Measurements from ENCODE around the gene BAHCC1.
"Not testable (repeated sequence)": the region's sequence is repeated elsewhere in the genome, so short reads cannot be mapped to it uniquely, and the experiment has no call there.

BAHCC1 gene

DNA sequence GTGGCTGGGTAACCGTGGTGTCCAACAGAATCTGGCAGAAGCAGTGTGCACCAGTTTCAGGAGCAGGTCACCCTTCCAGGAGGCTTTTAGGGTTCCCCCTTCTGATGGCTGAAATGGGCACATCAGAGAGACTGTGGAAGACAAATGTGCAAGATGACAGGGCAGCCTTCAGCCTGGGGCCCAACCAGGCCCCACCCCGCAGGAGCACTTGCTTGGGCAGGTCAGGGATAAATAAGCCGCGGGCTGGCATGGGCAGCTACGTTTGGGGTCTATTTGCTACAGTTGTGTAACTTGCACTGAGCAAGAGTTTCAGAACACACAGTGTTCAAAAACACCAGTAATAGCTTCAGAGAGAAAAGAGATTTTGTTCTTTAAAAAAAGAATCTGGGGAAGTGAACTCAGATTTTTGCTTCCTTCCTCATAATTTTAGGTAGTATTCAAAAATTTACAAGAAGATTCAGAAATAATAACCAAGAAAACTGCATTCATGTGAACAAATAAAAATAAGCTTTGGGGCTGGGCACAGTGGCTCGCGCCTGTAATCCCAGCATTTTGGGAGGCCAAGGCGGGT, 44.9 kb upstream of the BAHCC1 start:
- H3K79me2 ChIP-seq (ENCODE audit: control insufficient read depth, low read length): no peaks in the 10 kb centered on the region
- no peaks in the 10 kb centered on the region for H3K9me2 ChIP-seq (replicated peaks; ENCODE audit: control insufficient read depth, low read length)
- H3K27ac ChIP-seq (ENCODE audit: low read depth, low read length): no peak overlapping the region
- no peak overlapping the region for H3K4me3 ChIP-seq (ENCODE audit: low read length)
- no peaks in the 10 kb centered on the region for H4K20me1 ChIP-seq (ENCODE audit: control insufficient read depth, insufficient read depth, low read depth, low read length)
- no peak overlapping the region for H3K4me2 ChIP-seq (ENCODE audit: low read length)
- H3K36me3 ChIP-seq (ENCODE audit: control insufficient read depth, low read length): no peaks in the 10 kb centered on the region
- no peaks in the 10 kb centered on the region for H3K27me3 ChIP-seq (ENCODE audit: control insufficient read depth, low read length)
- peaks cover 2% of the 10 kb centered on the region; the same call in 1 of the 2 replicates for H3K4me1 ChIP-seq (ENCODE audit: control insufficient read depth, low read length)
- no peaks in the 10 kb centered on the region for H3F3A ChIP-seq (ENCODE audit: control insufficient read depth, insufficient read depth)
- H3K9me3 ChIP-seq (ENCODE audit: control insufficient read depth, insufficient read depth, low read length): no peaks in the 10 kb centered on the region
- TF ChIP-seq, protein P1, sequence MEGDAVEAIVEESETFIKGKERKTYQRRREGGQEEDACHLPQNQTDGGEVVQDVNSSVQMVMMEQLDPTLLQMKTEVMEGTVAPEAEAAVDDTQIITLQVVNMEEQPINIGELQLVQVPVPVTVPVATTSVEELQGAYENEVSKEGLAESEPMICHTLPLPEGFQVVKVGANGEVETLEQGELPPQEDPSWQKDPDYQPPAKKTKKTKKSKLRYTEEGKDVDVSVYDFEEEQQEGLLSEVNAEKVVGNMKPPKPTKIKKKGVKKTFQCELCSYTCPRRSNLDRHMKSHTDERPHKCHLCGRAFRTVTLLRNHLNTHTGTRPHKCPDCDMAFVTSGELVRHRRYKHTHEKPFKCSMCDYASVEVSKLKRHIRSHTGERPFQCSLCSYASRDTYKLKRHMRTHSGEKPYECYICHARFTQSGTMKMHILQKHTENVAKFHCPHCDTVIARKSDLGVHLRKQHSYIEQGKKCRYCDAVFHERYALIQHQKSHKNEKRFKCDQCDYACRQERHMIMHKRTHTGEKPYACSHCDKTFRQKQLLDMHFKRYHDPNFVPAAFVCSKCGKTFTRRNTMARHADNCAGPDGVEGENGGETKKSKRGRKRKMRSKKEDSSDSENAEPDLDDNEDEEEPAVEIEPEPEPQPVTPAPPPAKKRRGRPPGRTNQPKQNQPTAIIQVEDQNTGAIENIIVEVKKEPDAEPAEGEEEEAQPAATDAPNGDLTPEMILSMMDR (IDR thresholded peaks at IDR 0.05; ENCODE audit: low read depth, low read length, poor library complexity, severe bottlenecking): no peak
- TF ChIP-seq EZH2phosphoT487 (IDR thresholded peaks at IDR 0.05; ENCODE audit: borderline replicate concordance, low read length): no peak

DNA sequence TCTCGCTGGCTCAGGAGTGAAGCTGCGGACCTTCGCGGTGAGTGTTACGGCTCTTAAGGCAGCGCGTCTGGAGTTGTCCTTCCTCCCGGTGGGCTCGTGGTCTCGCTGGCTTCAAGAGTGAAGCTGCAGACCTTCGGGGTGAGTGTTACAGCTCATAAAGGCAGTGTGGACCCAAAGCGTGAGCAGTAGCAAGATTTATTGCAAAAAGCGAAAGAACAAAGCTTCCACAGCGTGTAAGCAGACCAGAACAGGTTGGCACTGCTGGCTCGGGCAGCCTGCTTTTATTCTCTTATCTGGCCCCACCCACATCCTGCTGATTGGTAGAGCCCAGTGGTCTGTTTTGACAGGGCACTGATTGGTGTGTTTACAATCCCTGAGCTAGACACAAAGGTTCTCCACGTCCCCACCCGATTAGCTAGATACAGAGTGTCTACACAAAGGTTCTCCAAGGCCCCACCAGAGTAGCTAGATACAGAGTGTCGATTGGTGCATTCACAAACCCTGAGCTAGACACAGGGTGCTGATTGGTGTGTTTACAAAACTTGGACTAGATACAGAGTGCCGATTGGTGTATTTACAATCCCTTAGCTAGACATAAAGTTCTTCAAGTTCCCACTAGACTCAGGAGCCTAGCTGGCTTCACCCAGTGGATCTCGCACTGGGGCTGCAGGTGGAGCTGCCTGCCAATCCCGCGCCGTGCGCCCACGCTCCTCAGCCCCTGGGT, 43.8 kb upstream of the BAHCC1 start:
- not testable (repeated sequence) for H3K4me1 ChIP-seq (ENCODE audit: control insufficient read depth, low read length); H3K27me3 ChIP-seq (ENCODE audit: control insufficient read depth, low read length); H3K79me2 ChIP-seq (ENCODE audit: control insufficient read depth, low read length); H3K36me3 ChIP-seq (ENCODE audit: control insufficient read depth, low read length); H3K4me3 ChIP-seq (ENCODE audit: low read length); H3F3A ChIP-seq (ENCODE audit: control insufficient read depth, insufficient read depth); H3K9me2 ChIP-seq (replicated peaks; ENCODE audit: control insufficient read depth, low read length); H3K9me3 ChIP-seq (ENCODE audit: control insufficient read depth, insufficient read depth, low read length); H4K20me1 ChIP-seq (ENCODE audit: control insufficient read depth, insufficient read depth, low read depth, low read length); H3K4me2 ChIP-seq (ENCODE audit: low read length); H3K27ac ChIP-seq (ENCODE audit: low read depth, low read length)

DNA sequence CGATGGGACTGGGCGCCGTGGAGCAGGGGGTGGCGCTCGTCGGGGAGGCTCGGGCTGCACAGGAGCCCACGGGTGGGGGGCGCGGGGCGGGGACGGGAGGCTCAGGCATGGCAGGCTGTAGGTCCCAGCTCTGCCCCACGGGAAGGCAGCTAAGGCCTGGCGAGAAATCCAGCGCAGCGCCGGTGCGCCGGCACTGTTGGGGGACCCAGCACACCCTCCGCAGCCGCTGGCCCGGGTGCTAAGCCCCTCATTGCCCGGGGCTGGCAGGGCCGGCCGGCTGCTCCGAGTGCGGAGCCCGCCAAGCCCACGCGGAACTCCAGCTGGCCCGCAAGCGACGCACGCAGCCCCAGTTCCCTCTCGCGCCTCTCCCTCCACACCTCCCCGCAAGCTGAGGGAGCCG, 43.2 kb upstream of the BAHCC1 start:
- not testable (repeated sequence) for H3F3A ChIP-seq (ENCODE audit: control insufficient read depth, insufficient read depth); H4K20me1 ChIP-seq (ENCODE audit: control insufficient read depth, insufficient read depth, low read depth, low read length); H3K9me2 ChIP-seq (replicated peaks; ENCODE audit: control insufficient read depth, low read length); H3K79me2 ChIP-seq (ENCODE audit: control insufficient read depth, low read length); H3K36me3 ChIP-seq (ENCODE audit: control insufficient read depth, low read length); H3K4me1 ChIP-seq (ENCODE audit: control insufficient read depth, low read length); H3K27ac ChIP-seq (ENCODE audit: low read depth, low read length); H3K4me2 ChIP-seq (ENCODE audit: low read length); H3K27me3 ChIP-seq (ENCODE audit: control insufficient read depth, low read length); H3K4me3 ChIP-seq (ENCODE audit: low read length); H3K9me3 ChIP-seq (ENCODE audit: control insufficient read depth, insufficient read depth, low read length)

DNA sequence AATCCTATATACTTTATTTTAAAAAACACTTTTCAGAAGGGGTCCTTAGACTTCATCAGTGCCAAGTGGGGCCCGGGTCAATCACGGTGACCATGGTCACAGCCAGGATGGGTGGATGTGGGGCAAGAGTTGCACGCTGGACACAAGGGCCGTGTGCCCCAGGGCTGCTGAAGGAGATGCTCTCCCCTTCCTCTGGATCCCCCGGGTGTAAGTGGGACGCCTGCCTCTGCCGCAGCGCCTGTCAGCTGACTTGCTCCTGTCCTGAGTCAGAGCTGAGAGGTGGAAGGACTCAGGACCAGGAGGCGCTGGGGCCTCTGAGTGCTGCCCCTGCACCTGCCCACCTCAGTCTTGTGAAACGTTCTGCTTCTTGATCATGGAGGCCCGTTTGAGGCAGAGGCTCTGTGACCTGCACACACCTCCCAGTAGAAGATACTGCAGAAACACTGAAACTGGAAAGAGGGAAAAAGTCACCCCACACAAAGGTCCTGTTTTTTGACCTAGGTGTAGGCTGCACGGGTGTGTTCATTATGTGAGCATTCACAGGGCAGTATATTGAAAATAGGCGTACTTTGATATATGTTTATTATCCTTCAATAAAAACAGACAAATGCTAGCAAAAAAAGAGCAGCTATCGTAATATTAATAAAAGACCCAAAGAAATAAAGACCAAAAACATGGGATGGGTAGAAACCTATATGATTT, 40.9 kb upstream of the BAHCC1 start:
- H3K27me3 ChIP-seq (ENCODE audit: control insufficient read depth, low read length): no peaks in the 10 kb centered on the region
- TF ChIP-seq EZH2phosphoT487 (IDR thresholded peaks at IDR 0.05; ENCODE audit: borderline replicate concordance, low read length): no peak
- TF ChIP-seq, protein P1 (IDR thresholded peaks at IDR 0.05; ENCODE audit: low read depth, low read length, poor library complexity, severe bottlenecking): no peak
- no peaks in the 10 kb centered on the region for H3F3A ChIP-seq (ENCODE audit: control insufficient read depth, insufficient read depth)
- no peak overlapping the region for H3K4me3 ChIP-seq (ENCODE audit: low read length)
- no peaks in the 10 kb centered on the region for H4K20me1 ChIP-seq (ENCODE audit: control insufficient read depth, insufficient read depth, low read depth, low read length)
- no peaks in the 10 kb centered on the region for H3K9me3 ChIP-seq (ENCODE audit: control insufficient read depth, insufficient read depth, low read length)
- H3K9me2 ChIP-seq (replicated peaks; ENCODE audit: control insufficient read depth, low read length): no peaks in the 10 kb centered on the region
- H3K27ac ChIP-seq (ENCODE audit: low read depth, low read length): no peak overlapping the region
- H3K4me2 ChIP-seq (ENCODE audit: low read length): no peak overlapping the region
- no peaks in the 10 kb centered on the region for H3K79me2 ChIP-seq (ENCODE audit: control insufficient read depth, low read length)
- H3K4me1 ChIP-seq (ENCODE audit: control insufficient read depth, low read length): no peaks in the 10 kb centered on the region
- H3K36me3 ChIP-seq (ENCODE audit: control insufficient read depth, low read length): no peaks in the 10 kb centered on the region
